ENCODE data around the gene GSTM3. TPM values are rescaled to one million over a fixed set of nuclear protein-coding genes. Genes with fewer than 3 reads are reported as not detected.
A peak's percentile ranks its signal among the peaks of the same experiment; 100 is the strongest.

GSTM3 gene
- total and polyA plus RNA-seq, 9 of the 15 experiments (the other 6 are each of a cell fraction or from before 2014, with no cell fraction given), result 3.9 to 24.5 (median 9.4) TPM

DNA sequence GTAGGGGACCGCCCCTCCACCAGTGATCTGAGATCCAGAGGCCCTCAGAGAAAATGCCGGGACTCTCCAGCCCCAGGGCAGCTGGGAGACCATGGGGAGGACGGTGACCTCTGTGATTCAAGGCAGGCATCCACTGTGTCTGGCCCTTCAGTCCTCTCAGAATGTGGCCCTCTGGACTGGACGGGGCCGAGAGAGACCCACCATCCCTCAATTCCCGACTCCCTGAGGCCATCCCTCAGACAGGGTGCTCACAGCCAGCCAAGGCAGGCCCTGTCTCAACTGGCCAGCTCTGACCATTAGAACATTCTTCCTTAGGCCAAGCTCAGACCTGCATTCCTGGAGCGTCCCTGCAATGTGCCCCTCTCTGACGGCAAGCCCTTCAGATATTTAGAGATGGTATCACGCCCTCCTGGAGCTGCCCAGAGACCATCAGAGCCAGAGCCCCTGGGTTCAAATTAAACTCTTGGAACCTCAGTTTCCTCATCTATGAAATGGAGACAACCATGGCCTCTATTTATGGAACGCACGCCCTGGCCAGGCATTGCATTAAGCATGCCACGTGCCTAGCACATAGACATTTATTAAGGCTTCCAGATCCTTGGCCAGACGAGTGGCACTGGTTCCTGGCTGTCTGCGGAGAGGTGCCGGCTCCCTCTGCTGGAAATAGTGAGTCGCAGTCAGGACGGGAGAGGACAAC is 32.5 kb upstream of the GSTM3 start (continued):
- TF ChIP-seq, protein P1, sequence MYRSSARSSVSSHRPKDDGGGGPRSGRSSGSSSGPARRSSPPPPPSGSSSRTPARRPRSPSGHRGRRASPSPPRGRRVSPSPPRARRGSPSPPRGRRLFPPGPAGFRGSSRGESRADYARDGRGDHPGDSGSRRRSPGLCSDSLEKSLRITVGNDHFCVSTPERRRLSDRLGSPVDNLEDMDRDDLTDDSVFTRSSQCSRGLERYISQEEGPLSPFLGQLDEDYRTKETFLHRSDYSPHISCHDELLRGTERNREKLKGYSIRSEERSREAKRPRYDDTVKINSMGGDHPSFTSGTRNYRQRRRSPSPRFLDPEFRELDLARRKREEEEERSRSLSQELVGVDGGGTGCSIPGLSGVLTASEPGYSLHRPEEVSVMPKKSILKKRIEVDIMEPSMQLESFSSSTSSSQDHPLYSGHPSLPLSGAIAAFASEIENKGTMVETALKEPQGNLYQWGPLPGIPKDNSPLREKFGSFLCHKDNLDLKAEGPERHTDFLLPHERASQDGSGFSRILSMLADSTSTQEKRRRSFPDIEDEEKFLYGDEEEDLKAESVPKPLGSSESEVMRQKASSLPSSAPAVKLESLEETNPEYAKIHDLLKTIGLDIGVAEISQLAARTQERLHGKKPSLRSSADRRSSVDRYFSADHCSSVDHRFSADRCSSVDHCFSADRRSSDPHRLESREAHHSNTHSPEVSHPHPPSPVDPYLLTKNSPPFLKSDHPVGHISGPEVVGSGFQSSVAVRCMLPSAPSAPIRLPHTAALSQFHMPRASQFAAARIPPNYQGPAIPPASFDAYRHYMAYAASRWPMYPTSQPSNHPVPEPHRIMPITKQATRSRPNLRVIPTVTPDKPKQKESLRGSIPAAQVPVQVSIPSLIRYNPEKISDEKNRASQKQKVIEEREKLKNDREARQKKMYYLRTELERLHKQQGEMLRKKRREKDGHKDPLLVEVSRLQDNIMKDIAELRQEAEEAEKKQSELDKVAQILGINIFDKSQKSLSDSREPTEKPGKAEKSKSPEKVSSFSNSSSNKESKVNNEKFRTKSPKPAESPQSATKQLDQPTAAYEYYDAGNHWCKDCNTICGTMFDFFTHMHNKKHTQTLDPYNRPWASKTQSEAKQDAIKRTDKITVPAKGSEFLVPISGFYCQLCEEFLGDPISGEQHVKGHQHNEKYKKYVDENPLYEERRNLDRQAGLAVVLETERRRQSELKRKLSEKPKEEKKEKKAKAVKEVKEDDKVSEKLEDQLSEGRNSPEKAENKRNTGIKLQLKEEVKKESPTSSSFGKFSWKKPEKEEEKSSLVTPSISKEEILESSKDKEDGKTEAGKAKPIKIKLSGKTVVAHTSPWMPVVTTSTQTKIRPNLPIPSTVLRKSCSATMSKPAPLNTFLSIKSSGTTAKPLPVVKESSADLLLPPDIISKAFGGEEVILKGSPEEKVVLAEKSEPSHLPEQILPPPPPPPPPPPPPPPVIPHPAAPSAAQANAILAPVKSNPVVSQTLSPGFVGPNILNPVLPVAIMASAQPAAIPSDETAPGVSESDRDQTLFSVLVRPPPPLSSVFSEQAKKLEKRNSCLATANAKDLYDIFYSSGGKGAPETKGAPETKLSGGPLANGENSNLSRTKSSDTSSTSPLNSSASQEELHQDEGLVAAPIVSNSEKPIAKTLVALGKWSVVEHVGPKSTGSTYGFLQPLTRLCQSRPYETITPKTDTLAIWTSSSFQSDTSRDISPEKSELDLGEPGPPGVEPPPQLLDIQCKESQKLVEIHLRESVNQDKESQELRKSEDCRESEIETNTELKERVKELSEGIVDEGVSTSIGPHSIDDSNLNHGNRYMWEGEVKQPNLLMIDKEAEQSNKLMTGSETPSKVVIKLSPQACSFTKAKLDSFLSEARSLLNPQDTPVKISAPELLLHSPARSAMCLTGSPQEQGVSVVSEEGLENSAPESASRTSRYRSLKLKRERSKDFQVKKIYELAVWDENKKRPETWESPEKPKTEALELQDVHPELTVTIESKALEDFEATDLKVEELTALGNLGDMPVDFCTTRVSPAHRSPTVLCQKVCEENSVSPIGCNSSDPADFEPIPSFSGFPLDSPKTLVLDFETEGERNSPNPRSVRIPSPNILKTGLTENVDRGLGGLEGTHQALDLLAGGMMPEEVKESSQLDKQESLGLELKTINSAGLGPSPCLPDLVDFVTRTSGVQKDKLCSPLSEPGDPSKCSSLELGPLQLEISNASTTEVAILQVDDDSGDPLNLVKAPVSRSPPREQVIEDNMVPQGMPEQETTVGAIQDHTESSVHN (IDR thresholded peaks at IDR 0.05; ENCODE audit: borderline replicate concordance in 1 of 2, low read depth in 1 of 2), result no peak
- TF ChIP-seq XRCC3 (IDR thresholded peaks at IDR 0.05) (no peak), HLTF (IDR thresholded peaks at IDR 0.05) (no peak), SIN3A (IDR thresholded peaks at IDR 0.05; ENCODE audit: borderline replicate concordance in 2 of 2, control insufficient read depth in 1 of 2, low read depth in 2 of 2, low read length in 2 of 2) (no peak), PCBP1 (IDR thresholded peaks at IDR 0.05; ENCODE audit: low read depth, low read length, poor library complexity, severe bottlenecking) (no peak), ELF4 (CRISPR knock-in tag; IDR thresholded peaks at IDR 0.05) (0 out of 2 replicates have a peak, but pooled peaks have one; percentile 75), BCOR (IDR thresholded peaks at IDR 0.05) (no peak)
- TF ChIP-seq, protein P2, sequence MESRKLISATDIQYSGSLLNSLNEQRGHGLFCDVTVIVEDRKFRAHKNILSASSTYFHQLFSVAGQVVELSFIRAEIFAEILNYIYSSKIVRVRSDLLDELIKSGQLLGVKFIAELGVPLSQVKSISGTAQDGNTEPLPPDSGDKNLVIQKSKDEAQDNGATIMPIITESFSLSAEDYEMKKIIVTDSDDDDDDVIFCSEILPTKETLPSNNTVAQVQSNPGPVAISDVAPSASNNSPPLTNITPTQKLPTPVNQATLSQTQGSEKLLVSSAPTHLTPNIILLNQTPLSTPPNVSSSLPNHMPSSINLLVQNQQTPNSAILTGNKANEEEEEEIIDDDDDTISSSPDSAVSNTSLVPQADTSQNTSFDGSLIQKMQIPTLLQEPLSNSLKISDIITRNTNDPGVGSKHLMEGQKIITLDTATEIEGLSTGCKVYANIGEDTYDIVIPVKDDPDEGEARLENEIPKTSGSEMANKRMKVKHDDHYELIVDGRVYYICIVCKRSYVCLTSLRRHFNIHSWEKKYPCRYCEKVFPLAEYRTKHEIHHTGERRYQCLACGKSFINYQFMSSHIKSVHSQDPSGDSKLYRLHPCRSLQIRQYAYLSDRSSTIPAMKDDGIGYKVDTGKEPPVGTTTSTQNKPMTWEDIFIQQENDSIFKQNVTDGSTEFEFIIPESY (CRISPR knock-in tag; IDR thresholded peaks at IDR 0.05), result peak; percentile 63
- TF ChIP-seq, protein P3, sequence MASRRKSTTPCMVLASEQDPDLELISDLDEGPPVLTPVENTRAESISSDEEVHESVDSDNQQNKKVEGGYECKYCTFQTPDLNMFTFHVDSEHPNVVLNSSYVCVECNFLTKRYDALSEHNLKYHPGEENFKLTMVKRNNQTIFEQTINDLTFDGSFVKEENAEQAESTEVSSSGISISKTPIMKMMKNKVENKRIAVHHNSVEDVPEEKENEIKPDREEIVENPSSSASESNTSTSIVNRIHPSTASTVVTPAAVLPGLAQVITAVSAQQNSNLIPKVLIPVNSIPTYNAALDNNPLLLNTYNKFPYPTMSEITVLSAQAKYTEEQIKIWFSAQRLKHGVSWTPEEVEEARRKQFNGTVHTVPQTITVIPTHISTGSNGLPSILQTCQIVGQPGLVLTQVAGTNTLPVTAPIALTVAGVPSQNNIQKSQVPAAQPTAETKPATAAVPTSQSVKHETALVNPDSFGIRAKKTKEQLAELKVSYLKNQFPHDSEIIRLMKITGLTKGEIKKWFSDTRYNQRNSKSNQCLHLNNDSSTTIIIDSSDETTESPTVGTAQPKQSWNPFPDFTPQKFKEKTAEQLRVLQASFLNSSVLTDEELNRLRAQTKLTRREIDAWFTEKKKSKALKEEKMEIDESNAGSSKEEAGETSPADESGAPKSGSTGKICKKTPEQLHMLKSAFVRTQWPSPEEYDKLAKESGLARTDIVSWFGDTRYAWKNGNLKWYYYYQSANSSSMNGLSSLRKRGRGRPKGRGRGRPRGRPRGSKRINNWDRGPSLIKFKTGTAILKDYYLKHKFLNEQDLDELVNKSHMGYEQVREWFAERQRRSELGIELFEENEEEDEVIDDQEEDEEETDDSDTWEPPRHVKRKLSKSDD (conservative IDR thresholded peaks at IDR 0.05; ENCODE audit: low read length), result no peak
